Measurements from ENCODE around the gene STC2.
A peak's percentile ranks its signal among the peaks of the same experiment; 100 is the strongest.

DNA sequence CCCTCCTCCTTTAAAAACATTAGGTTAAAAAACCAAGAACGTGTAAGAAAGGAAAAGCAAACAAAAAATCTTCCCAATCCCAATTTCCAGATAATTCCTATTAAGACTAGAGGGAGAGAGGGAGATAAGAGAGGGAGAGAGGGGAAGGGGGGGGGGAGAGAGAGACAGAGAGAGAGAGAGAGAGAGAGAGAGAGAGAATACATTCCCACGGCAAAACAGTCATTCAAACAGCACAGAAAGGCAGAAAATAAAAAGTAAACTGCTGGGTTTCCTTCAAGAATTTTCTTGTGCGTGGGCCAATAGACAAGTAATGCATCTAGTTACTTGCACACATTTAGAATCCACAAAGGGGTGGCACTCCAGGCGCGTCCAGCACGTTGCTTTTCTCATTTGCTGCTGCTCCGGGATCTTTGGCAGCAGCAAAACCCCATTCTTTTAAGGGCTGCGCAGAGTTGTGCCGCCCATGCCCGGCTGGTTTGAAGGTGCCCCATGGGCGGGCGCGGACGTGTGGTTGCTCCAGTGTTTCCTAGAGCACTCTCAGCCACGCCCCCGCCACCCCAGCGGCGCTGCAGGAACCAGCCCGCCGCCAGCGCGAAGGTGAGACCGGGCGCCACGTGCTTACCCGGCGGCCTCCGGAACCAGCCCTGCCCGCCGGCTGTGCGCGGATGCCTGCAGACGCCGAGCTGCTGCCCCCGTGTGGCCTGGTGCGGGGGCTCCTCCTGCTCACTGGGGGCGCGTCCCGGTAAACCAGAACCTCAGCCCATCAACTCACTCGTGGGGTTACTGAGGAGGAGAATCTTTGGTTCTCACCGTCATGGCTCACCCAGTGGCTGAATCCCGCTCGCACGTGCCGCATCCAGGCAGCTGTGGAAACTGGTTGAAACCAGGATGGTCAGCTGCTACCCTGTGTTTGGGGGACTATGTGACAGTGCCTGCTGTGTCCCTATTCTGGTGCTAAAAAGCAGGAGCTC is 44.6 kb downstream of the STC2 start:
- TF ChIP-seq CTCF (IDR thresholded peaks at IDR 0.05) (peak; percentile 37 to 50 (median 45)), POLR2A (IDR thresholded peaks at IDR 0.05) (no peak), EP300 (IDR thresholded peaks at IDR 0.05; ENCODE audit: low read depth) (no peak), POLR2AphosphoS5 (IDR thresholded peaks at IDR 0.05) (no peak)

All from transverse colon (tissue), 4 donors.